Measurements from ENCODE around the gene SEMA6B.
A peak's percentile ranks its signal among the peaks of the same experiment; 100 is the strongest.
"Not testable (repeated sequence)": the region's sequence is repeated elsewhere in the genome, so short reads cannot be mapped to it uniquely, and the experiment has no call there.

Gene SEMA6B

DNA sequence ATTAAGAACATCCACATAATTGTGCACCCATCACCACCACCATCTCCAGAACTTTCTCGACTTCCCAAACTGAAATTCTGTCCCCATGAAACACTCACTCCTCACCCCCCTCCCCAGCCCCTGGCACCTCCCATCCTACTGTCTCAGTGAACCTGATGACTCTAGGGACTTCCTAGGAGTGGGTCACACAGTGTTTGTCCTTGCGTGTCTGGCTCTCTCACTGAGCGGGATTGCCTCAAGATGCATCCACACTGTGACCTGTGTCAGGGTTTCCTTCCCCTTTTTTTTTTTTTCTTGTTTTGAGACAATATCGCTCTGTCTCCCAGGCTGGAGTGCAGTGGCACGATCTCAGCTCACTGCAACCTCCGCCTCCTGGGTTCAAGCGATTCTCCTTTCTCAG lies 2.6 kb upstream of the SEMA6B start:
- not testable (repeated sequence) for H3K14ac ChIP-seq (ENCODE audit: low read length in 2 of 2); H4K8ac ChIP-seq (ENCODE audit: low read length); H4K91ac ChIP-seq (ENCODE audit: low read length); H3K23ac ChIP-seq (ENCODE audit: low read length in 2 of 2); H2AFZ ChIP-seq (ENCODE audit: low read depth, low read length); H3K4me2 ChIP-seq (ENCODE audit: low read length, poor library complexity, severe bottlenecking); H3K36me3 ChIP-seq (ENCODE audit: control insufficient read depth in 1 of 2, insufficient read depth in 2 of 2, low read depth in 1 of 2, low read length in 2 of 2); H3K4ac ChIP-seq (ENCODE audit: low read depth in 1 of 2, low read length in 2 of 2); H3K4me3 ChIP-seq (ENCODE audit: insufficient read depth in 1 of 2, low read depth in 1 of 2, low read length in 2 of 2); H2BK12ac ChIP-seq (ENCODE audit: low read length in 2 of 2); H3K18ac ChIP-seq (ENCODE audit: low read depth in 1 of 2, low read length in 2 of 2); DNase-seq; H3K9me3 ChIP-seq (ENCODE audit: control insufficient read depth, low read length); H3K27ac ChIP-seq (ENCODE audit: low read length, poor library complexity, severe bottlenecking); H2BK15ac ChIP-seq (ENCODE audit: low read depth, poor library complexity, severe bottlenecking); H2BK5ac ChIP-seq (ENCODE audit: low read depth, low read length, poor library complexity, severe bottlenecking); H2BK120ac ChIP-seq (ENCODE audit: low read depth, low read length); H3K79me1 ChIP-seq (replicated peaks; ENCODE audit: low read length, poor library complexity, severe bottlenecking); H3K9ac ChIP-seq (ENCODE audit: low read length); H2AK5ac ChIP-seq (ENCODE audit: low read length, severe bottlenecking)
- WGBS, result 92% methylated on average over 6 of the region's 7 CpGs
- peaks cover 4 to 20% of the 10 kb centered on the region in 2 experiments for H3K27me3 ChIP-seq (ENCODE audit: control insufficient read depth in 1 of 2, insufficient read depth in 1 of 2, low read length in 2 of 2)
- peaks cover 11% of the 10 kb centered on the region for H3K4me1 ChIP-seq (ENCODE audit: control insufficient read depth, insufficient read depth, low read depth, low read length)

DNA sequence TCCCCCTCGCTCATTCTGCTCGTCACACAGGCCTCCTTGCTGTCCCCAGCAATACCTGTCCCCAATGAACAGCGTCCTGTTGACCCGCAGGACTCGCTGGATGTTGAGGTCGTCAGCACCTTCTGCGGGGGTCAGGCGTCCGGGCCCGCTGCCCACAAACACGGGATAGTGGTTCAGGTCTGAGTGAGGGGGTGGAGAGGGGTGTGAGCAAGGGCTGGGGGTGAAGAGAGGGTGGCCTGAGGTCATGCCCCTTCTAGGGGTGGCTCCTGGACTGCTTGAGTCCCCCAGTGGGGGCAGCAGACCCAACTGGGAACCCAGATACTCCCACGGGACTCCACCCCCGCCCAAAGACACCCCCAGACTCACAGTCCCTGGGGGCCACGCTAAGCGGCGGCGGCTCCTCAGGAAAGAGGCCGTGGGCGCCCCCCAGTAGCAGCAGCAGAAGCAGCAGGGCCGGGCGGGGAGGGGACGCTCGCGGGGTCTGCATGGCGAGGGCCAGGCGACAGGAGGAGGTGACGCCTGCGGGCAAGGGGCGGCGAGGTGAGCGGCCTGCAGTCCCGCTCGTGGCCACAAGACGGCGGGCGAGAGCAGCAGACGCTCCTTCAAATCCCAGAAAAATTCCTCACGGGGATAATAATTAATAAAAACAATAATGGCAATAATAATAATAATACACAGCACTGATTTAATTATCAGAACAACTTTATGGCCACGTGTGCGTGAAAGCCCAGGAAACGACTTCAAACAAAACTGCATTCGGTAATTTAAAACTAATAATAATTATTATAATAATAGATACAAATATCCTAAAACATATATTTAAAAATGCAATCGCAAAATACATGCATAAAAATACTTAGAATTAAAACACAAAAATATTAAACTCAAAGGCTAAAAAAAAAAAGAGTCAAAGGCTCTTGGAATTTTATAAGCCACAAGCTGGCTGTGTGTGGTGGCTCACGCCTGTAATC lies 1.2 kb downstream of the SEMA6B start:
- H4K91ac ChIP-seq (ENCODE audit: low read length), result no peak overlapping the region
- no peaks in the 10 kb centered on the region for H3K9me3 ChIP-seq (ENCODE audit: control insufficient read depth, low read length)
- H3K27ac ChIP-seq (ENCODE audit: low read length, poor library complexity, severe bottlenecking), result no peak overlapping the region
- H3K4ac ChIP-seq (ENCODE audit: low read depth in 1 of 2, low read length in 2 of 2), result peak overlapping the region in 1 of 2 experiments; percentile 25
- peak; percentile 22 for DNase-seq
- 40% methylated on average over 25 of the region's 44 CpGs for WGBS
- H3K23ac ChIP-seq (ENCODE audit: low read length in 2 of 2), result no peak overlapping the region
- peak overlapping the region; percentile 76 for H4K8ac ChIP-seq (ENCODE audit: low read length)
- no peak overlapping the region for H2BK120ac ChIP-seq (ENCODE audit: low read depth, low read length)
- H3K4me1 ChIP-seq (ENCODE audit: control insufficient read depth, insufficient read depth, low read depth, low read length), result peaks cover 8% of the 10 kb centered on the region
- H3K4me3 ChIP-seq (ENCODE audit: insufficient read depth in 1 of 2, low read depth in 1 of 2, low read length in 2 of 2), result no peak overlapping the region
- peaks cover 0 to 19% of the 10 kb centered on the region in 2 experiments for H3K36me3 ChIP-seq (ENCODE audit: control insufficient read depth in 1 of 2, insufficient read depth in 2 of 2, low read depth in 1 of 2, low read length in 2 of 2)
- no peak overlapping the region for H2BK5ac ChIP-seq (ENCODE audit: low read depth, low read length, poor library complexity, severe bottlenecking)
- H3K27me3 ChIP-seq (ENCODE audit: control insufficient read depth in 1 of 2, insufficient read depth in 1 of 2, low read length in 2 of 2), result peaks cover 0 to 17% of the 10 kb centered on the region in 2 experiments
- H3K4me2 ChIP-seq (ENCODE audit: low read length, poor library complexity, severe bottlenecking), result no peak overlapping the region
- peak overlapping the region; percentile 56 for H2BK15ac ChIP-seq (ENCODE audit: low read depth, poor library complexity, severe bottlenecking)
- no peaks in the 10 kb centered on the region for H3K79me1 ChIP-seq (replicated peaks; ENCODE audit: low read length, poor library complexity, severe bottlenecking)
- no peak overlapping the region for H2AK5ac ChIP-seq (ENCODE audit: low read length, severe bottlenecking)
- H2AFZ ChIP-seq (ENCODE audit: low read depth, low read length), result no peak overlapping the region
- peak overlapping the region in 1 of 2 experiments; percentile 57 for H3K18ac ChIP-seq (ENCODE audit: low read depth in 1 of 2, low read length in 2 of 2)
- no peak overlapping the region for H3K14ac ChIP-seq (ENCODE audit: low read length in 2 of 2)
- peak overlapping the region in 1 of 2 experiments; percentile 10 for H2BK12ac ChIP-seq (ENCODE audit: low read length in 2 of 2)
- H3K9ac ChIP-seq (ENCODE audit: low read length), result no peak overlapping the region

DNA sequence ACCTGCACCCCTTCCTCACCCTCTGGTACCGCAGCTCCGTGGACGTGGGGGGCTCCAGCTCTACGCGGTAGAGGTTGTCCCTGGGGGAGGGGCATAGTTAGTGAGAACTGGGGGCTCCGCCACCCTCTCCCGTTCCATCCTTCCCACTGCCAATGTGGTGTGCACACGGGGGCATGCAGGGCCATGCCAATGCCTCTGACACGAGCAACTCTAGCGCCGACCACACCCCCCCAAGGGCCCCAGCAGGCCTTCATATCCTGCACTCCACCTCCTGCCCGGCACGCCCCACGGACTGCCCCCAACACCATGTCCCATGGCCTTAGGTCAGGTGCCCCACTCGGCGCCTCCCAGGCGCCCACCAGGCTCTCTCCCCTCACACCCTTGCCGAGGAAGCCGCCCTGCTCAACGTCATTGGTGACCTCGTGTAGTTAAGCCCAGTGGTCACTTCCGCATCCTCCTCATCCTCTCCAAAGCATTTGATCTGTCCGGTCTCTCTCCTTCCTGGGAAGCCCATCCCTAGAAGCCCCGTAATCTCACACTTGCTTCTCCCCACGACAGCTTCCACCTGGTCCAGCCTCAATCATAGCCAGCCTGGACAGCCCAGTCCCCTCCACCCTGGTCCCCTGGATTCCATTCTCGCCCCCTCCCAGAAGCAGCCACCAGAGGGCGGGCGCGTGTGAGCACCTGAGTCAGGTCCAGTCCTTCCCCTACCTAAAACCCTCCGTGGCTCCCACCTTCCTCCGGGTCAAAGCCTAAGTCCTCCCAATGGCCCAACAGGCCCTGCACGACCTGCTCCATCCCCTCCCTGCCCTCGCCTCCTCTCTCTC lies 2.1 kb downstream of the SEMA6B start:
- Histone ChIP-seq H3K4me2 (ENCODE audit: low read length, poor library complexity, severe bottlenecking) (no peak overlapping the region), H2AFZ (ENCODE audit: low read depth, low read length) (no peak overlapping the region), H4K91ac (ENCODE audit: low read length) (no peak overlapping the region), H3K4me1 (ENCODE audit: control insufficient read depth, insufficient read depth, low read depth, low read length) (peaks cover 8% of the 10 kb centered on the region), H2AK5ac (ENCODE audit: low read length, severe bottlenecking) (no peak overlapping the region), H3K4ac (ENCODE audit: low read depth in 1 of 2, low read length in 2 of 2) (no peak overlapping the region), H4K8ac (ENCODE audit: low read length) (no peak overlapping the region), H3K9me3 (ENCODE audit: control insufficient read depth, low read length) (no peaks in the 10 kb centered on the region), H3K4me3 (ENCODE audit: insufficient read depth in 1 of 2, low read depth in 1 of 2, low read length in 2 of 2) (no peak overlapping the region), H2BK5ac (ENCODE audit: low read depth, low read length, poor library complexity, severe bottlenecking) (no peak overlapping the region), H3K27me3 (ENCODE audit: control insufficient read depth in 1 of 2, insufficient read depth in 1 of 2, low read length in 2 of 2) (peaks cover 0 to 25% of the 10 kb centered on the region in 2 experiments), H2BK15ac (ENCODE audit: low read depth, poor library complexity, severe bottlenecking) (no peak overlapping the region), H3K18ac (ENCODE audit: low read depth in 1 of 2, low read length in 2 of 2) (no peak overlapping the region), H3K27ac (ENCODE audit: low read length, poor library complexity, severe bottlenecking) (no peak overlapping the region), H3K9ac (ENCODE audit: low read length) (no peak overlapping the region), H2BK12ac (ENCODE audit: low read length in 2 of 2) (no peak overlapping the region), H3K79me1 (replicated peaks; ENCODE audit: low read length, poor library complexity, severe bottlenecking) (no peaks in the 10 kb centered on the region), H3K23ac (ENCODE audit: low read length in 2 of 2) (no peak overlapping the region), H3K36me3 (ENCODE audit: control insufficient read depth in 1 of 2, insufficient read depth in 2 of 2, low read depth in 1 of 2, low read length in 2 of 2) (peaks cover 0 to 20% of the 10 kb centered on the region in 2 experiments), H3K14ac (ENCODE audit: low read length in 2 of 2) (no peak overlapping the region), H2BK120ac (ENCODE audit: low read depth, low read length) (no peak overlapping the region)
- 89% methylated on average over 29 of the region's 33 CpGs for WGBS
- no peak for DNase-seq
